ENCODE results near the gene ZNF521.

The ZNF521 gene

DNA sequence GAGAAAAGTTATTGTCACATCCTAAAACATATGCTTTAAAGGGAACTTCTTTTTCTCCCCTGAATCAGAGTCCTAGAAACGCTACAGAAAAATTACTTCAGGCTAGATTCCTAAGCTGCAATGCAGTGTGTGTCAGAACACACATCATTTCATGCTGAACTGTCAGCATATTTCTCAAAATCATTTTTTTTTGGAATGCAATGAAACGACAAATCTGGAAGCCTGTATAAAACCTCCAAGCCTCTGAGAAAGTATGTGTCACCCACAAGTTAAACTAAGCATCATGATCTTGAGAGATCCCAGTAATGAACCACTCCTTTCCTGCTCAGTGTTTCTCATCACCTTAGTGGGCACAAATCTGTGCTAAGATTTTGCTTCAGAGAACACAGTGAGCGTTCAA is 276.2 kb downstream of the ZNF521 start:
- ATAC-seq: no peak
- TF ChIP-seq ARNTL (CRISPR knock-in tag; IDR thresholded peaks at IDR 0.05; ENCODE audit: borderline replicate concordance, low read depth) (no peak), CSDC2 (CRISPR knock-in tag; IDR thresholded peaks at IDR 0.05) (no peak), ZC3H10 (CRISPR knock-in tag; IDR thresholded peaks at IDR 0.05) (no peak), BACH2 (CRISPR knock-in tag; IDR thresholded peaks at IDR 0.05; ENCODE audit: borderline replicate concordance) (no peak), PPARA (CRISPR knock-in tag; IDR thresholded peaks at IDR 0.05; ENCODE audit: borderline replicate concordance) (no peak), ZNF70 (CRISPR knock-in tag; IDR thresholded peaks at IDR 0.05) (no peak)

DNA sequence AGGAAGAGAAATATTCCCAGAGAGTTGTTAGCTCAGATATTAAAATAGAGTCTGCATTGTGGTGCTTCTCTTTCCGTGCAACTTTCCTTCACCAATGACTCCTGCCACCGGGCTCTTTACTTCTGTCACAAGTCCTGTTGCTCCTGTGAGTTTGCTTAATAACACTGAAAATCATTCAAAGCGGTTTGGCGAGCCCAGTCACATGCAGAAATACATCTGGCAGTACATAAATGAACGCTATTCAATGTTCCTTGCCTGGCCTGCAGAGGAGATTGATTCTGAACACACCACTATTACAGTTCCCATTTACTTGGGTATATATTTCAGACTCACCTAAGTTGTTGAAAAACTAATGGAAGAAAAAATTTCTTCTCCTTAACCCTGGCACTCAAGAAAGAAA is 276.6 kb downstream of the ZNF521 start:
- no peak for TF ChIP-seq TCF4 (CRISPR knock-in tag; IDR thresholded peaks at IDR 0.05; ENCODE audit: borderline replicate concordance)
- TF ChIP-seq PPARA (CRISPR knock-in tag; IDR thresholded peaks at IDR 0.05; ENCODE audit: borderline replicate concordance): no peak
- no peak for TF ChIP-seq GLIS3 (CRISPR knock-in tag; IDR thresholded peaks at IDR 0.05)
- TF ChIP-seq, protein P1, sequence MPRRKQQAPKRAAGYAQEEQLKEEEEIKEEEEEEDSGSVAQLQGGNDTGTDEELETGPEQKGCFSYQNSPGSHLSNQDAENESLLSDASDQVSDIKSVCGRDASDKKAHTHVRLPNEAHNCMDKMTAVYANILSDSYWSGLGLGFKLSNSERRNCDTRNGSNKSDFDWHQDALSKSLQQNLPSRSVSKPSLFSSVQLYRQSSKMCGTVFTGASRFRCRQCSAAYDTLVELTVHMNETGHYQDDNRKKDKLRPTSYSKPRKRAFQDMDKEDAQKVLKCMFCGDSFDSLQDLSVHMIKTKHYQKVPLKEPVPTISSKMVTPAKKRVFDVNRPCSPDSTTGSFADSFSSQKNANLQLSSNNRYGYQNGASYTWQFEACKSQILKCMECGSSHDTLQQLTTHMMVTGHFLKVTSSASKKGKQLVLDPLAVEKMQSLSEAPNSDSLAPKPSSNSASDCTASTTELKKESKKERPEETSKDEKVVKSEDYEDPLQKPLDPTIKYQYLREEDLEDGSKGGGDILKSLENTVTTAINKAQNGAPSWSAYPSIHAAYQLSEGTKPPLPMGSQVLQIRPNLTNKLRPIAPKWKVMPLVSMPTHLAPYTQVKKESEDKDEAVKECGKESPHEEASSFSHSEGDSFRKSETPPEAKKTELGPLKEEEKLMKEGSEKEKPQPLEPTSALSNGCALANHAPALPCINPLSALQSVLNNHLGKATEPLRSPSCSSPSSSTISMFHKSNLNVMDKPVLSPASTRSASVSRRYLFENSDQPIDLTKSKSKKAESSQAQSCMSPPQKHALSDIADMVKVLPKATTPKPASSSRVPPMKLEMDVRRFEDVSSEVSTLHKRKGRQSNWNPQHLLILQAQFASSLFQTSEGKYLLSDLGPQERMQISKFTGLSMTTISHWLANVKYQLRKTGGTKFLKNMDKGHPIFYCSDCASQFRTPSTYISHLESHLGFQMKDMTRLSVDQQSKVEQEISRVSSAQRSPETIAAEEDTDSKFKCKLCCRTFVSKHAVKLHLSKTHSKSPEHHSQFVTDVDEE (CRISPR knock-in tag; IDR thresholded peaks at IDR 0.05): no peak
- TF ChIP-seq ZFP30 (CRISPR knock-in tag; IDR thresholded peaks at IDR 0.05): no peak
- TF ChIP-seq ISL1 (CRISPR knock-in tag; IDR thresholded peaks at IDR 0.05): no peak
- TF ChIP-seq, protein P2, sequence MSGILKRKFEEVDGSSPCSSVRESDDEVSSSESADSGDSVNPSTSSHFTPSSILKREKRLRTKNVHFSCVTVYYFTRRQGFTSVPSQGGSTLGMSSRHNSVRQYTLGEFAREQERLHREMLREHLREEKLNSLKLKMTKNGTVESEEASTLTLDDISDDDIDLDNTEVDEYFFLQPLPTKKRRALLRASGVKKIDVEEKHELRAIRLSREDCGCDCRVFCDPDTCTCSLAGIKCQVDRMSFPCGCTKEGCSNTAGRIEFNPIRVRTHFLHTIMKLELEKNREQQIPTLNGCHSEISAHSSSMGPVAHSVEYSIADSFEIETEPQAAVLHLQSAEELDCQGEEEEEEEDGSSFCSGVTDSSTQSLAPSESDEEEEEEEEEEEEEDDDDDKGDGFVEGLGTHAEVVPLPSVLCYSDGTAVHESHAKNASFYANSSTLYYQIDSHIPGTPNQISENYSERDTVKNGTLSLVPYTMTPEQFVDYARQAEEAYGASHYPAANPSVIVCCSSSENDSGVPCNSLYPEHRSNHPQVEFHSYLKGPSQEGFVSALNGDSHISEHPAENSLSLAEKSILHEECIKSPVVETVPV (CRISPR knock-in tag; IDR thresholded peaks at IDR 0.05): no peak
- TF ChIP-seq ZNF565 (CRISPR knock-in tag; conservative IDR thresholded peaks at IDR 0.05; ENCODE audit: low read depth): no peak
- TF ChIP-seq TOX (CRISPR knock-in tag; IDR thresholded peaks at IDR 0.05; ENCODE audit: borderline replicate concordance): no peak
- TF ChIP-seq ZFP3 (CRISPR knock-in tag; IDR thresholded peaks at IDR 0.05): no peak
- TF ChIP-seq, protein P3, sequence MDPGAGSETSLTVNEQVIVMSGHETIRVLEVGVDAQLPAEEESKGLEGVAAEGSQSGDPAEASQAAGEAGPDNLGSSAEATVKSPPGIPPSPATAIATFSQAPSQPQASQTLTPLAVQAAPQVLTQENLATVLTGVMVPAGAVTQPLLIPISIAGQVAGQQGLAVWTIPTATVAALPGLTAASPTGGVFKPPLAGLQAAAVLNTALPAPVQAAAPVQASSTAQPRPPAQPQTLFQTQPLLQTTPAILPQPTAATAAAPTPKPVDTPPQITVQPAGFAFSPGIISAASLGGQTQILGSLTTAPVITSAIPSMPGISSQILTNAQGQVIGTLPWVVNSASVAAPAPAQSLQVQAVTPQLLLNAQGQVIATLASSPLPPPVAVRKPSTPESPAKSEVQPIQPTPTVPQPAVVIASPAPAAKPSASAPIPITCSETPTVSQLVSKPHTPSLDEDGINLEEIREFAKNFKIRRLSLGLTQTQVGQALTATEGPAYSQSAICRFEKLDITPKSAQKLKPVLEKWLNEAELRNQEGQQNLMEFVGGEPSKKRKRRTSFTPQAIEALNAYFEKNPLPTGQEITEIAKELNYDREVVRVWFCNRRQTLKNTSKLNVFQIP (CRISPR knock-in tag; IDR thresholded peaks at IDR 0.05; ENCODE audit: borderline replicate concordance, low read depth): no peak
- no peak for TF ChIP-seq ZNF8 (CRISPR knock-in tag; IDR thresholded peaks at IDR 0.05)
- TF ChIP-seq BACH2 (CRISPR knock-in tag; IDR thresholded peaks at IDR 0.05; ENCODE audit: borderline replicate concordance): no peak
- no peak for TF ChIP-seq SNAI2 (CRISPR knock-in tag; IDR thresholded peaks at IDR 0.05)
- no peak for TF ChIP-seq ZNF70 (CRISPR knock-in tag; IDR thresholded peaks at IDR 0.05)
- no peak for TF ChIP-seq ESRRG (CRISPR knock-in tag; IDR thresholded peaks at IDR 0.05)
- no peak for TF ChIP-seq ARNTL (CRISPR knock-in tag; IDR thresholded peaks at IDR 0.05; ENCODE audit: borderline replicate concordance, low read depth)
- TF ChIP-seq RARB (CRISPR knock-in tag; IDR thresholded peaks at IDR 0.05): no peak
- no peak for TF ChIP-seq OSR1 (CRISPR knock-in tag; IDR thresholded peaks at IDR 0.05)
- TF ChIP-seq, protein P4, sequence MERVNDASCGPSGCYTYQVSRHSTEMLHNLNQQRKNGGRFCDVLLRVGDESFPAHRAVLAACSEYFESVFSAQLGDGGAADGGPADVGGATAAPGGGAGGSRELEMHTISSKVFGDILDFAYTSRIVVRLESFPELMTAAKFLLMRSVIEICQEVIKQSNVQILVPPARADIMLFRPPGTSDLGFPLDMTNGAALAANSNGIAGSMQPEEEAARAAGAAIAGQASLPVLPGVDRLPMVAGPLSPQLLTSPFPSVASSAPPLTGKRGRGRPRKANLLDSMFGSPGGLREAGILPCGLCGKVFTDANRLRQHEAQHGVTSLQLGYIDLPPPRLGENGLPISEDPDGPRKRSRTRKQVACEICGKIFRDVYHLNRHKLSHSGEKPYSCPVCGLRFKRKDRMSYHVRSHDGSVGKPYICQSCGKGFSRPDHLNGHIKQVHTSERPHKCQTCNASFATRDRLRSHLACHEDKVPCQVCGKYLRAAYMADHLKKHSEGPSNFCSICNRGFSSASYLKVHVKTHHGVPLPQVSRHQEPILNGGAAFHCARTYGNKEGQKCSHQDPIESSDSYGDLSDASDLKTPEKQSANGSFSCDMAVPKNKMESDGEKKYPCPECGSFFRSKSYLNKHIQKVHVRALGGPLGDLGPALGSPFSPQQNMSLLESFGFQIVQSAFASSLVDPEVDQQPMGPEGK (CRISPR knock-in tag; IDR thresholded peaks at IDR 0.05; ENCODE audit: borderline replicate concordance): no peak
- ATAC-seq: no peak

DNA sequence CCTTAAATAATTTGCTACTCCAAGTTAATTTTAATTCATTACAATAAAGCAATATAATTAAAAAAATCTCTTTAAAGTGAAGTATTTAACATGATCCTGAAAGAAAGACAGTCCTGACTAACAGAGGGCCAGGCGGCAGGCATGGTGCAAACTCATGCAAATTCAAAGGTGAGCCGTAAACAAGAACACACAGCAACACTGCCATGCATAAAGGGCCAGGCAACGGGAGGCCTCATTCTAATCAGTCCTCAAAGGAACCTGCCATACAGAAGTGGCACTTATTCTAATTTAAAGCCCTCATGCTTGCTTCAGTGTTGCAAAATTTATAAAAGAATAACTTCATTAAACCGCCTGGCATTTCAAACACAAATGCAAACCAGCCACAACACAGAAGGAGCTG is 277.0 kb downstream of the ZNF521 start:
- no peak for TF ChIP-seq ZNF8 (CRISPR knock-in tag; IDR thresholded peaks at IDR 0.05)
- TF ChIP-seq GLIS3 (CRISPR knock-in tag; IDR thresholded peaks at IDR 0.05): no peak
- no peak for TF ChIP-seq SNAI2 (CRISPR knock-in tag; IDR thresholded peaks at IDR 0.05)
- TF ChIP-seq ZNF70 (CRISPR knock-in tag; IDR thresholded peaks at IDR 0.05): no peak
- TF ChIP-seq, protein P3 (CRISPR knock-in tag; IDR thresholded peaks at IDR 0.05; ENCODE audit: borderline replicate concordance, low read depth): no peak
- TF ChIP-seq ESRRG (CRISPR knock-in tag; IDR thresholded peaks at IDR 0.05): no peak
- TF ChIP-seq PPARA (CRISPR knock-in tag; IDR thresholded peaks at IDR 0.05; ENCODE audit: borderline replicate concordance): no peak
- ATAC-seq: no peak

Data from SK-N-SH treated with all-trans-retinoic acid at 6 μM for 48 hours (cell line).